Breast epithelium (tissue), 3 donors: ENCODE results near the gene TRIM26.

Source experiments
- POLR2A ChIP-seq: fragments of 450-650 bp; IDR thresholded peaks from one replicate; pipeline ENCODE4 v1.6.1; 2016; ENCODE audit warnings: antibody characterized with exemption, mild to moderate bottlenecking, moderate library complexity
- TF ChIP-seq, protein P1 (sequence below), 3 donors: fragments of 450-650 bp; IDR thresholded peaks; one replicate each; pipeline ENCODE4 v1.5.1; 2016 to 2017; ENCODE audit warnings: antibody characterized with exemption in 3 of 3, mild to moderate bottlenecking in 3 of 3, moderate library complexity in 3 of 3

- TF ChIP-seq POLR2A = no peak
- TF ChIP-seq, protein P1, sequence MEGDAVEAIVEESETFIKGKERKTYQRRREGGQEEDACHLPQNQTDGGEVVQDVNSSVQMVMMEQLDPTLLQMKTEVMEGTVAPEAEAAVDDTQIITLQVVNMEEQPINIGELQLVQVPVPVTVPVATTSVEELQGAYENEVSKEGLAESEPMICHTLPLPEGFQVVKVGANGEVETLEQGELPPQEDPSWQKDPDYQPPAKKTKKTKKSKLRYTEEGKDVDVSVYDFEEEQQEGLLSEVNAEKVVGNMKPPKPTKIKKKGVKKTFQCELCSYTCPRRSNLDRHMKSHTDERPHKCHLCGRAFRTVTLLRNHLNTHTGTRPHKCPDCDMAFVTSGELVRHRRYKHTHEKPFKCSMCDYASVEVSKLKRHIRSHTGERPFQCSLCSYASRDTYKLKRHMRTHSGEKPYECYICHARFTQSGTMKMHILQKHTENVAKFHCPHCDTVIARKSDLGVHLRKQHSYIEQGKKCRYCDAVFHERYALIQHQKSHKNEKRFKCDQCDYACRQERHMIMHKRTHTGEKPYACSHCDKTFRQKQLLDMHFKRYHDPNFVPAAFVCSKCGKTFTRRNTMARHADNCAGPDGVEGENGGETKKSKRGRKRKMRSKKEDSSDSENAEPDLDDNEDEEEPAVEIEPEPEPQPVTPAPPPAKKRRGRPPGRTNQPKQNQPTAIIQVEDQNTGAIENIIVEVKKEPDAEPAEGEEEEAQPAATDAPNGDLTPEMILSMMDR (IDR thresholded peaks at IDR 0.05) = no peak
These were observed 14.7 kb upstream of the TRIM26 start for GRCh38 chr6:30227763-30228487.
